RWPE1 (cell line): ENCODE measurements around the gene DPYSL3.

Source experiments
- CTCF ChIA-PET: fragments of 350-600 bp; sonication (Branson Sonifier 250); formaldehyde crosslinking; extraction: SDS; loops from one replicate; lab custom pipeline; 2021; lab: Yijun Ruan, JAX
- POLR2A ChIA-PET: fragments of 400-600 bp; formaldehyde crosslinking; extraction: SDS; loops from one replicate; lab custom pipeline; 2020; ENCODE audit warnings: antibody characterized with exemption; ENCODE audit not compliant: low non-redundant PET; lab: Yijun Ruan, JAX
- DNase-seq: peaks from one replicate; pipeline ENCODE4 v3.0.0; 2012; ENCODE audit warnings: low spot score
- H3K27ac ChIP-seq: fragments of 450-650 bp; 2 replicates; pipeline ENCODE4 v1.5.1; 2017
- TF ChIP-seq, protein P1 (sequence below): fragments of 450-650 bp; conservative IDR thresholded peaks from 2 replicates; pipeline ENCODE4 v1.5.1; 2017; ENCODE audit warnings: low read depth, mild to moderate bottlenecking

The DPYSL3 gene

DNA sequence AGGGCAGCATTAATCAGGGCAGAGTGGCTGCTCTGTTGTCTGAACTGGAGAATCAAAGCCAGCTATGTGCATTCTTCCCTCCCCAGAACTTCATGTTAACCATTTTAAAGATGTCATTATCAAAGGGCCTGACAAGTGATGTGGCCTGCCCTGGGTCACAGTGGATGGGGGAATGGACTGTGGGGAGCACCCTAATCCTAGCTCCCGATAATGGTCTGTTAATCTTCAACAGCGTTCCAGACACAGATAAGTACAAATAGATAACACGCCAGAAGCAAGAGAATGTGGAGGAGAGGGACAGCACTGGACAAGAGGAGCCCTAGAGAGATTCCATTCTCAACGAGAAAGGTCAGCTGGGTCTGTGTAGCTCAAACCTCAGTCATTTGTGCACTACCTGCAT lies 77.5 kb downstream of the DPYSL3 start:
- POLR2A ChIA-PET = no interaction called here
- TF ChIP-seq, protein P1, sequence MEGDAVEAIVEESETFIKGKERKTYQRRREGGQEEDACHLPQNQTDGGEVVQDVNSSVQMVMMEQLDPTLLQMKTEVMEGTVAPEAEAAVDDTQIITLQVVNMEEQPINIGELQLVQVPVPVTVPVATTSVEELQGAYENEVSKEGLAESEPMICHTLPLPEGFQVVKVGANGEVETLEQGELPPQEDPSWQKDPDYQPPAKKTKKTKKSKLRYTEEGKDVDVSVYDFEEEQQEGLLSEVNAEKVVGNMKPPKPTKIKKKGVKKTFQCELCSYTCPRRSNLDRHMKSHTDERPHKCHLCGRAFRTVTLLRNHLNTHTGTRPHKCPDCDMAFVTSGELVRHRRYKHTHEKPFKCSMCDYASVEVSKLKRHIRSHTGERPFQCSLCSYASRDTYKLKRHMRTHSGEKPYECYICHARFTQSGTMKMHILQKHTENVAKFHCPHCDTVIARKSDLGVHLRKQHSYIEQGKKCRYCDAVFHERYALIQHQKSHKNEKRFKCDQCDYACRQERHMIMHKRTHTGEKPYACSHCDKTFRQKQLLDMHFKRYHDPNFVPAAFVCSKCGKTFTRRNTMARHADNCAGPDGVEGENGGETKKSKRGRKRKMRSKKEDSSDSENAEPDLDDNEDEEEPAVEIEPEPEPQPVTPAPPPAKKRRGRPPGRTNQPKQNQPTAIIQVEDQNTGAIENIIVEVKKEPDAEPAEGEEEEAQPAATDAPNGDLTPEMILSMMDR = no peak
- CTCF ChIA-PET = no interaction called here
- H3K27ac ChIP-seq = no peak overlapping the region
- DNase-seq = no peak

DNA sequence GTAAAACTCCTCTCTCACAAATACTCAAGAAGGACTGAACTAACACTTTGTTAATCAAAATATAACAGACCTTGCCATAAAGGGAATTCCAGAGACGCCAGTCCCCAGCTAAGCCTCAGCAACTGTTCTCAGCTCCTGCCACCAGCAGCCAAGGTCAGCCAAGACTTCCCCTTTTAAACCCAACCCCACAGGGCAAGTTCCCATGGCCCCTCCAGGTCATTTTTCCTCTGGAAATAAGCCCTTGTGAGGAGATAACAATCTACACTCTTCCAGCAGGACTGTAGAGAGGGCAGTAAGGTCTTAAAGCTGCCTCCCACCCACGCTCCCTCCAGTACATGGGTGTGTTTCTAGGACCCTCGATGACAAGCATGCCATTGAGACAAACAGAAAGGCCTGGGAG lies 78.3 kb downstream of the DPYSL3 start:
- CTCF ChIA-PET = no interaction called here
- POLR2A ChIA-PET = no interaction called here
- TF ChIP-seq, protein P1 = no peak
- DNase-seq = no peak
- no peak overlapping the region for H3K27ac ChIP-seq

DNA sequence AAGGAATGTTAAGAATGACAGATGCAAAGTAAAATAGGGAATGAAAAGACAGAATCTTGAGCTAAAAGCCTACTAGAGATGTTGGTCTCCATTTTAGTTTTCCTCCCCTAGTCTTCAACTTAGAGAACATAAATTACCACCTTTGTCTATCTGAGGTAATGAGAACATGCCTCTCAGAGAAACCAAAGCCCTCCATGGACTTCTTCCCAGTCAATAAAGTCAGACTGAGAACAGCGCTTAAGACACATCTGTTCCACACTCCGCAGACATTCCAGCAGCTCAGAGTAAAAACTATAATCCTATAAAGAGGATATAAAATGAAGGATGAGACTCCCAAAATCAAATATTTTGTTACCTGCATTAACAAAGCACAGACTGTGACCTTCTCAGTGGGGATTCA lies 79.2 kb downstream of the DPYSL3 start:
- CTCF ChIA-PET = interaction anchor here (0.7 kb wide), 1 partner anchor 196 kb away, joined by 3 read pairs; no protein-coding TSS in a partner anchor
- POLR2A ChIA-PET = no interaction called here
- DNase-seq = no peak
- no peak overlapping the region for H3K27ac ChIP-seq
- TF ChIP-seq, protein P1 = no peak

DNA sequence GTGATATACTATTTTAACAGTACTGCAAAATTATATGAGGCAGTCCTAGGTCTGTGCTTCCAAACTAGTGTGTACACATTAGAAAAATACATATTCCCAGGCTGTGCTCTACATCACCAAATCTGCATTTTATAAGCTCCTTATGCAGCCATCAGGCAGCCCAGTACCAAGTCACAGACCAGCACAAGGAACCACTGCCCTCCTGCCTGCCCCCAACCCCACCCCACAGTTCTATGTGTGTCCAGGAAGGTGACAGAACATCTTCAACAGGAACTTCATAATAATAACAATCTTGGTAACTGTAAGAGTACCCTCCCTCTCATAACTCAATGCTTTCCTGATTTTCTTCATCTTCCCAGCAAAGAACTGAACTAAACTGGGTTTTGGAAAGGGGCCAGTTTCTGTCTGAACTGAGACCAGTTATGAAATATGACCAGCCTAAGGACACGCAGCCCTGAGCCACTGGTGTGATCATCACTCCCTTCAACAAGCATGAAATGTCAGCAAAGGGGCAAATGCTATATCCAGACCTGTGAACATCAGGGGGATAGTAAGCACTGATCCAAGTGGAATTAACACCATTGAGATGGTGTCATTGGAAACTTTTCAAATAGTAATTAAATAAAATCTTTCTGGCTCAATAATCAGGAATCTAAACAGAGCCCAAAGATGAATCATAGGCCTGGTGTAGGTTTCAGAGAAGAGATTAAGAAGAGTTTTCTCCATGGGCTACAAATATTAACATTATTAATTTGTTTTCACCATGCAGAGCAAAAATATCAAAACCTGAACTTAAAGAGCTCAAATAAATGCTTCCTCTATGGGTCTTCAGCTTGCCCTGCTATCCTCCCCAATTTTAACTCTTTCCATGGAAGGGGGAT lies 82.1 kb downstream of the DPYSL3 start:
- no peak for DNase-seq
- ChIA-PET CTCF (interaction anchor here (0.7 kb wide), 1 partner anchor 519 kb away, joined by 5 read pairs; no protein-coding TSS in a partner anchor), POLR2A (no interaction called here)
- TF ChIP-seq, protein P1 = no peak
- H3K27ac ChIP-seq = no peak overlapping the region

DNA sequence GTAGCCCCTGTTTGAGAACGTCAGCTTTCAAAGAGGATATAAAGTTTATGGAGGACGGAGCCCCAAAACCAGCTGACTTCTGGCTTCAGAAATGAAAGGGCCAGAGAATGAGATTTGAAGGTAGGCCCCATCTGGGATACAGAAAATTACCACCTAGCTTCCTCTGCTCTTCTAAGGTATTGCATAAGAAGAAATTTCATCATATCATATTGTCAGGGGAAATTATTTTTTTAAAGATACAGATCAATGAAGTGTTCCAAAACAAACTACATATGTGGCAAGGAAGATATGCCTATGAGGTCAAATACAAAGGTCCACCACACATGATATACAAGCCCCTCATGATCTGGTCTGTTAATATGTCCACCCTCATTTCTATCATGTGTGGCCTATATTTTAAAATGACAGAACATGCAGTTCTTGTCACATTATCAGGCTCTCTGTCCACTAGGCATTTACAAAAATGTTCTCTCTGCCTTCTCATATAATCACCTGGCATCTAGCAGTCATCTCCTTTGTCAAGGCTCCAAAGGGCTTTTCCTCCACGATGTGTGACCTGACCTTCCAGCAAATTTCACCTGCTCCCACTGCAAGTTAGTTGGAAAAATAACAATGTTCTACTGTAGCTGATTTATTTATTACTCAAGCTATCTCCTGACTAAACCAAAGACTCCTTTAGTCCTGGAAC lies 83.1 kb downstream of the DPYSL3 start:
- TF ChIP-seq, protein P1 = no peak
- H3K27ac ChIP-seq = no peak overlapping the region
- POLR2A ChIA-PET = no interaction called here
- no peak for DNase-seq
- CTCF ChIA-PET = interaction anchor here (0.7 kb wide), 2 partner anchors 59 to 518 kb away, joined by 4 to 5 read pairs; no protein-coding TSS in a partner anchor

DNA sequence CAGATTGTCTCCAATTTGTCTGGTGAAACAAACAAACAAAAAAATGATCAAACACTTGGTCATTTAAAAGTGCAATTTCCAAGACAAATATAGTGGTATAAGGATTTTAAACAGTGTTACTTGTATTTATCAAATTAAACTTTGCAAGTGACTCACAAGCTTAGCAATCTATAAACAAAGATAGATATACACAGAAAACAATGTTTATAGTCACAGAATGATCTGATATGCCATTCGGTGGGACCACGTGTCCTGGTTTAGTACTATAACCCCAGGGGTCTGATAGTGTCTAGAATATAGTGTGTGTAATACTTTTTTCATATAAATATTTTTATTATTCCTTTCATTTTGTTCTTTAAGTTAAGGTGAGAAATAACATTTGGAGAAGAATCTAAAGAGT lies 91.3 kb downstream of the DPYSL3 start:
- CTCF ChIA-PET = no interaction called here
- POLR2A ChIA-PET = no interaction called here
- no peak overlapping the region for H3K27ac ChIP-seq
- TF ChIP-seq, protein P1 = no peak
- no peak for DNase-seq
